Keratinocyte (primary cell): ENCODE data around the gene RIT1.

Experiments
- CTCF ChIP-seq, 3 experiments: IDR thresholded peaks in 1 of 3; conservative IDR thresholded peaks in 1 of 3; optimal IDR thresholded peaks in 1 of 3; 2 replicates in 2 of 3; 3 replicates in 1 of 3; pipeline versions ENCODE3 to v1.5.1; 2011; ENCODE audit warnings: low read length in 3 of 3, mild to moderate bottlenecking in 3 of 3, moderate library complexity in 2 of 3, control low read depth in 1 of 3, inconsistent platforms in 1 of 3; ENCODE audit not compliant: insufficient read depth in 2 of 3; ENCODE audit errors: extremely low read depth in 1 of 3
- EZH2 ChIP-seq: IDR thresholded peaks from one replicate; pipeline ENCODE4 v1.6.1; 2012; ENCODE audit warnings: inconsistent platforms, mild to moderate bottlenecking, low read length, moderate library complexity

GRCh38 chr1:155856257-155856974, 54.7 kb downstream of the RIT1 start:
- TF ChIP-seq CTCF (optimal IDR thresholded peaks at IDR 0.05 in 1 of 3, IDR thresholded peaks at IDR 0.05 in 1 of 3, conservative IDR thresholded peaks at IDR 0.05 in 1 of 3; ENCODE audit: extremely low read depth in 1 of 3, insufficient read depth in 2 of 3, low read length in 3 of 3), result no peak
- no peak for TF ChIP-seq EZH2
